HFFc6 (cell line): ENCODE data around the gene C3orf18. TPM values are rescaled to one million over a fixed set of nuclear protein-coding genes. Genes with fewer than 3 reads are reported as not detected.
A peak's percentile ranks its signal among the peaks of the same experiment; 100 is the strongest.

Experiments used
- DNase-seq: peaks from one replicate; pipeline ENCODE4 v3.0.0-alpha.2; 2018
- H3K27ac Mint-ChIP-seq: 2 replicates; pipeline ENCODE4 v1.8.0; 2020; ENCODE audit warnings: mild to moderate bottlenecking, mixed read lengths
- H3K27me3 Mint-ChIP-seq: 2 replicates; pipeline ENCODE4 v1.8.0; 2021; ENCODE audit warnings: mild to moderate bottlenecking, moderate library complexity, mixed read lengths; ENCODE audit not compliant: insufficient read depth
- H3K36me3 Mint-ChIP-seq: 2 replicates; pipeline ENCODE4 v1.8.0; 2021; ENCODE audit warnings: low read depth, mixed read lengths
- H3K4me1 Mint-ChIP-seq: 2 replicates; pipeline ENCODE4 v1.8.0; 2020; ENCODE audit warnings: low read depth, mixed read lengths
- H3K4me3 Mint-ChIP-seq: 2 replicates; pipeline ENCODE4 v1.8.0; 2020; ENCODE audit warnings: mild to moderate bottlenecking, moderate library complexity, mixed read lengths
- H3K9me3 Mint-ChIP-seq: 2 replicates; pipeline ENCODE4 v1.8.0; 2020; ENCODE audit warnings: mild to moderate bottlenecking, mixed read lengths
- CTCF ChIP-seq: fragments of 200-600 bp; sonication (generic); IDR thresholded peaks from 2 replicates; pipeline ENCODE4 v1.5.0; 2021; ENCODE audit warnings: antibody characterized with exemption, mild to moderate bottlenecking
- total RNA-seq, 6 experiments: library from RNA; stranded (reverse); fragmentation: NEBNext Ultra II Directional; extraction: Animal tissue kit (Norgen Biotek cat#: 25700); gene quantifications; 2 replicates in 1 of 6; 3 replicates in 5 of 6; pipeline ENCODE4 v1.2.3, GENCODE V29; 2021

Gene C3orf18
- total RNA-seq, 6 experiments from 2014 or later = 12.9 to 15.5 (median 14.2) TPM

GRCh38 chr3:50612234-50612882, 44.8 kb upstream of the C3orf18 start:
- Mint-ChIP-seq H3K4me1 (peaks cover 26% of the 10 kb centered on the region), H3K27me3 (peaks cover 3% of the 10 kb centered on the region; the same call in 1 of the 2 replicates), H3K36me3 (no peaks in the 10 kb centered on the region), H3K4me3 (peak overlapping the region; percentile 87), H3K27ac (peak overlapping the region; percentile 27; the same call in 1 of the 2 replicates), H3K9me3 (no peaks in the 10 kb centered on the region)
- DNase-seq = no peak
- no peak for TF ChIP-seq CTCF

GRCh38 chr3:50611464-50612233, 44.1 kb upstream of the C3orf18 start, which contains the start of gene CISH:
CISH (minus strand) TSS chr3:50611774; CDS start chr3:50611650, 124 bp downstream.
- H3K9me3 Mint-ChIP-seq = no peaks in the 10 kb centered on the region
- peak; percentile 88 for DNase-seq
- TF ChIP-seq CTCF = peak; percentile 73
- peaks cover 26% of the 10 kb centered on the region for H3K4me1 Mint-ChIP-seq
- H3K36me3 Mint-ChIP-seq = no peaks in the 10 kb centered on the region
- H3K27me3 Mint-ChIP-seq = peaks cover 3% of the 10 kb centered on the region
- H3K27ac Mint-ChIP-seq = peak within 1 kb of the TSS; percentile 49; the same call in 1 of the 2 replicates
- H3K4me3 Mint-ChIP-seq = peak within 1 kb of the TSS; percentile 87

- H3K9me3 Mint-ChIP-seq = no peaks in the 10 kb centered on the region
- H3K27ac Mint-ChIP-seq = peak overlapping the region; percentile 49; the same call in 1 of the 2 replicates
- H3K36me3 Mint-ChIP-seq = no peaks in the 10 kb centered on the region
- TF ChIP-seq CTCF = no peak
- H3K27me3 Mint-ChIP-seq = peaks cover 3% of the 10 kb centered on the region
- DNase-seq = no peak
- peaks cover 20% of the 10 kb centered on the region for H3K4me1 Mint-ChIP-seq
- peak overlapping the region; percentile 87 for H3K4me3 Mint-ChIP-seq
Measured at GRCh38 chr3:50610992-50611463, 43.5 kb upstream of the C3orf18 start.

GRCh38 chr3:50610181-50610971, 42.8 kb upstream of the C3orf18 start:
- Mint-ChIP-seq H3K4me3 (peak overlapping the region; percentile 87), H3K36me3 (no peaks in the 10 kb centered on the region), H3K9me3 (no peaks in the 10 kb centered on the region), H3K27me3 (peaks cover 3% of the 10 kb centered on the region), H3K4me1 (peaks cover 18% of the 10 kb centered on the region), H3K27ac (peak overlapping the region; percentile 49; the same call in 1 of the 2 replicates)
- DNase-seq = no peak
- TF ChIP-seq CTCF = no peak

- TF ChIP-seq CTCF = no peak
- Mint-ChIP-seq H3K36me3 (no peaks in the 10 kb centered on the region), H3K9me3 (no peaks in the 10 kb centered on the region), H3K4me3 (no peak overlapping the region), H3K27ac (no peak overlapping the region), H3K4me1 (peaks cover 18% of the 10 kb centered on the region), H3K27me3 (peaks cover 4% of the 10 kb centered on the region)
- DNase-seq = no peak
Measured at GRCh38 chr3:50609763-50610085, 42.2 kb upstream of the C3orf18 start.
